ENCODE results near the gene TMED1.

The TMED1 gene

GRCh38 chr19:10815007-10815536, 20.9 kb downstream of the TMED1 start:
- TF ChIP-seq CTCF (IDR thresholded peaks at IDR 0.05; ENCODE audit: insufficient read depth, low read depth, low read length, missing control alignments) = no peak
- no peak overlapping the region for H3K4me3 ChIP-seq (ENCODE audit: low read length)
- DNase-seq (ENCODE audit: low read depth) = no peak

GRCh38 chr19:10812902-10813404, 23.1 kb downstream of the TMED1 start:
- DNase-seq (ENCODE audit: low read depth) = peak; percentile 73
- H3K4me3 ChIP-seq (ENCODE audit: low read length) = no peak overlapping the region
- TF ChIP-seq CTCF (IDR thresholded peaks at IDR 0.05; ENCODE audit: insufficient read depth, low read depth, low read length, missing control alignments) = no peak

GRCh38 chr19:10812196-10812595, 23.8 kb downstream of the TMED1 start:
- TF ChIP-seq CTCF (IDR thresholded peaks at IDR 0.05; ENCODE audit: insufficient read depth, low read depth, low read length, missing control alignments) = no peak
- no peak overlapping the region for H3K4me3 ChIP-seq (ENCODE audit: low read length)
- DNase-seq (ENCODE audit: low read depth) = no peak

GRCh38 chr19:10811391-10812111, 24.5 kb downstream of the TMED1 start:
- no peak overlapping the region for H3K4me3 ChIP-seq (ENCODE audit: low read length)
- no peak for DNase-seq (ENCODE audit: low read depth)
- no peak for TF ChIP-seq CTCF (IDR thresholded peaks at IDR 0.05; ENCODE audit: insufficient read depth, low read depth, low read length, missing control alignments)

DNA sequence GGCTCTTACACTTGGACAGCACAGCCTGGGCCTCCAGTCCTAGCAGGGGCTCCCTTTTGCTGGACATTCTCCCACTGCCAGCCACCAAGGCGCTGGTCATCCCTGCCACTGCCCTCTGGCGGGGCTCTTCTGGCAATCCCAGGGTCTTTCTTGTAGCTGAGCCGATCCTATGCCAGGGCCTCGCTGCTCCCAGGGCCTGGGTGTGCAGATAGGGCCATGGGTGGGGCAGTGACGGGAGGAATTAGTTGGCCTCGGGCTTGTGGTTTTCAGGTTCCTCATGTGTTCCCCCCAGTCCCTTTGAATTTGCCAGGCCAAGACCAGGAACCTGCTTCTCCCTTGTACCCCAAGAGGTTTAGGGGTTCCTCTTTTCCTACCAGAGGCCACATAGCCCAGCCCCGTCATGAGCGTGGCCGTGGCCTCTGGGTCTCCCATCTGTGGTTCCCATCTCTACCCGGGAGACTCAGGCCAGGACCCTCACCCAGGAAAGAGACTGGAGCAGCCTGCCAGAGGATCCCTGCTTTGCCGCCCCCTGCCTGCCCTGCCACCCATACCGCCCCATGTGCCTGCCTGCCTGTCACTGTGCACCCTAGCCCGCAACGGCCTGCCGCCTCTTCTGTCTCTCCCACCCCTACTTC, 26.2 kb downstream of the TMED1 start:
- no peak for DNase-seq (ENCODE audit: low read depth)
- H3K4me3 ChIP-seq (ENCODE audit: low read length) = no peak overlapping the region
- TF ChIP-seq CTCF (IDR thresholded peaks at IDR 0.05; ENCODE audit: insufficient read depth, low read depth, low read length, missing control alignments) = no peak

DNA sequence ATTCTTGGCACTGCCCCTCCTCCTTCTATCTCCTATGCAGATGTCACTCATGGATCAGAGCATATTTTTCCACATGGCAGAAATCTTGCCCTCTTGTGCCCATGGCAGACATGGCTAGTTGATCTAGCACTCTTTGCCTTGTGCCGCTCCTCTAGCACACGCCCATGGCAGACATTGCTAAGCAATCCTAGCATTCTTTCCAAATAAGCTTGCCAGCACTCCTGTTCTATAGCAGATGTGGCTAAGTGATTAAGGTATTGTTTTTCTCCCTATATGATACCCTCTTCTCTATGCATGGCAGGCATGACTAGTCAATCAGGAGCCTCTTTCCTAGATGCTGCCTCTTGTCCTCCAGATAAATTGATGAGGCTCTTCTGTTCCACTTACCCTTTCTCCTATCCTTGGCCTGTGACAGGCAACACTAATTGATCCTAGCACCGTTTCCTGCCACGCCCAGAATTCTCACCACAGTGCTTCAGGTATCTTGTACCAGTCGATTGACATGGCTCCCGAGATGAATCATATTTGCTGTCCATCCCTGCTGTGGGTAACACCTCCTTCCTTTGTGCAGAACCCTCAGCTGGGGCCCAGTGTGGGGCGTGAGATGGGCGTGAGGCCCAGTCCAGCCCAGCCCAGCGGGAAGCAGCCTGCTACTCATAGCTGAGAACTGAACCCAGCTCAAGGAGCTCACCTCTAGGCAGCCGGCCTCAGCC, 26.9 kb downstream of the TMED1 start:
- H3K4me3 ChIP-seq (ENCODE audit: low read length) = no peak overlapping the region

More for the DNA sequence above, 26.9 kb downstream of the TMED1 start:
- TF ChIP-seq CTCF (IDR thresholded peaks at IDR 0.05; ENCODE audit: insufficient read depth, low read depth, low read length, missing control alignments) = peak; percentile 6
- peak; percentile 91 for DNase-seq (ENCODE audit: low read depth)
